H1 (cell line): ENCODE measurements around the gene FRMD4A. TPM values are rescaled to one million over a fixed set of nuclear protein-coding genes. Genes with fewer than 3 reads are reported as not detected.

Source experiments
- HDAC2 ChIP-seq, 2 experiments: fragments of 300-600 bp in 1 of 2; sonication (generic) in 1 of 2; IDR thresholded peaks; 2 replicates each; pipeline ENCODE4 v1.6.1; 2011 to 2012; ENCODE audit warnings: low read depth in 2 of 2, low read length in 2 of 2, mild to moderate bottlenecking in 2 of 2, moderate library complexity in 2 of 2, borderline replicate concordance in 1 of 2, inconsistent platforms in 1 of 2
- polyA plus RNA-seq, 7 experiments: library from polyadenylated mRNA; depleted of rRNA in 3 of 7; stranded (reverse) in 5 of 7; unstranded in 2 of 7; fragments of >200 nt in 5 of 7; fragments of 200-250 nt in 2 of 7; gene quantifications; 1 replicate in 5 of 7; 2 replicates in 1 of 7; 4 replicates in 1 of 7; pipeline versions ENCODE4 v1.2.1 to v1.2.3, GENCODE V29; 2011 to 2013; ENCODE audit warnings: missing spikeins in 2 of 7, mixed read lengths in 2 of 7
- total RNA-seq: library from RNA; stranded (reverse); fragmentation: NEBNext Ultra II Directional; extraction: Animal tissue kit (Norgen Biotek cat#: 25700); gene quantifications from 2 replicates; pipeline ENCODE4 v1.2.1, GENCODE V29; 2021

Gene FRMD4A
- total and polyA plus RNA-seq, 2 of the 8 experiments (the other 6 are each of a cell fraction or from before 2014, with no cell fraction given): 38.6 to 39.6 TPM

DNA sequence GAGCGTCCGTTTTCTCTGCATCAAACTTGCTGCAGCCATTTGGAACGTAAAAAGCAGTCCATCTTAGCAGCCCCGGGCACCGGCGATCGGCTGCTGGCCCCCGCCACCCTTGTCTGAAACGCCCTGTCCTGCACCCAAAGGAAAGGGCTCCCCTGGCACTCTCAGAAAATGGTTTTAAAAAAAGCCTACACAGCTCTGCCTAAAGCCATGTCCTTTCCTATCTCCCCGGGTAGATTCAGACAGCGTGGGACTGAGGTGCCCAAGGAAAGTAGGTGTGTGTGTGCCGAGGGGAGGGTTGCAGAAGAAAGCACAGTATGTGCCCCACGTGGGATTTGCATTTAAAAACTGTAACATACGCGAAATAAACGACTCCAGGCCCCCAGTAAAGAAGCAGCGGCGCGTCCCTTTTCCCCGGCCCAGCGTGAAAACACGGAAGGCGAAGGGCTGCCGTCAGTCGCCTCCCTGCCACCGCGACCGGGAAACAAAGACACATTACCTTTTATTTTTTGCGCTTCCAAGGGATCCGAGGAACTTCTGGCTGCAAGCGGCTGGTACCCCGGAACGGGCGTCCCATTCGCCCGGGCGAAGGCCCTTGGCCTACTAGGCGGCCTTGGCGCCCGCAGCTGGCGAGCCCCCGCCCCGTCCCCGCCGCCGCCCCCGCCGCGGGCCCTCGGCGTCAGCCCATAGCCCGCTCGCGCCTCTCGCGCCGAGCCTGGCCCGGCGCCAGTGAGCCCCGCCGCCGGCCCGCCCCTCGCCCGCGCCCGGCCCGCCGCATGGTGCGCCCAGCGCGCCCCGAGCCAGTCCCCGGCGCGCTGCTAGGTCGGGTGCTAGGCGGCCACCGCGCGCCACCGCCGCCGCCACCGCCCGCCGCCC, 439.4 kb downstream of the FRMD4A start (continued):
- no peak for TF ChIP-seq HDAC2 (IDR thresholded peaks at IDR 0.05; ENCODE audit: borderline replicate concordance in 1 of 2, low read depth in 2 of 2, low read length in 2 of 2)
